HCT116 (cell line): Measurements from ENCODE around the gene HOXB9. TPM values are rescaled to one million over a fixed set of nuclear protein-coding genes. Genes with fewer than 3 reads are reported as not detected.

Experiments used
- ATAC-seq: fragments of 200-7000 bp; cut with Tn5 transposase; 2 replicates; pipeline ENCODE4 v1.9.1; 2020; ENCODE audit warnings: mild to moderate bottlenecking, moderate library complexity
- BruUV-seq: library from RNA; stranded (reverse); fragments of 400-500 nt; replicated peaks from 2 replicates; lab custom pipeline; 2021; lab: Mats Ljungman, UMichigan
- CTCF ChIA-PET: fragments of 300-600 bp; sonication (Branson Sonifier 250); formaldehyde crosslinking; loops from one replicate; lab custom pipeline; 2021; ENCODE audit warnings: antibody characterized with exemption; lab: Charles Lee
- POLR2A ChIA-PET: fragments of 300-600, 350-600 bp; sonication (Branson Sonifier 250); formaldehyde crosslinking; loops from one replicate; lab custom pipeline; 2021; ENCODE audit warnings: antibody characterized with exemption; lab: Charles Lee
- RAD21 ChIA-PET, 2 experiments: fragments of 300-600 bp; sonication (Branson Sonifier 250); formaldehyde crosslinking; loops; one replicate each; lab custom pipeline; 2023; ENCODE audit warnings: low total read pairs in 2 of 2; ENCODE audit not compliant: uncharacterized antibody in 2 of 2, unreplicated experiment in 2 of 2, low non-redundant PET in 1 of 2; lab: Charles Lee
- DNase-seq: peaks from one replicate; pipeline ENCODE4 v3.0.0-alpha.2; 2010; ENCODE audit warnings: low read depth, low spot score
- H2AFZ ChIP-seq: fragments of 200-600 bp; shearing (Covaris generic), sonication (generic); 2 replicates; pipeline ENCODE4 v1.6.1; 2017; ENCODE audit warnings: low read depth, mixed run types, mixed read lengths, antibody characterized with exemption, low read length; ENCODE audit not compliant: poor library complexity, severe bottlenecking
- H3K27ac ChIP-seq: 2 replicates; pipeline ENCODE4 v1.5.1; 2012; ENCODE audit warnings: low read depth, low read length
- H3K27me3 ChIP-seq: fragments of 200-600 bp; sonication (generic); 2 replicates; pipeline ENCODE4 v1.6.1; 2016; ENCODE audit warnings: mixed run types, low read length, mixed read lengths; ENCODE audit not compliant: insufficient read depth
- H3K36me3 ChIP-seq, 2 experiments: fragments of 200-500 bp in 1 of 2; fragments of 200-600 bp in 1 of 2; sonication (Bioruptor generic) in 1 of 2; sonication (generic) in 1 of 2; 2 replicates each; pipeline versions ENCODE4 v1.5.1 to v1.6.1; 2014 to 2016; ENCODE audit warnings: low read length in 2 of 2, inconsistent platforms in 1 of 2, mixed read lengths in 1 of 2, mixed run types in 1 of 2; ENCODE audit not compliant: insufficient read depth in 2 of 2, control insufficient read depth in 1 of 2
- H3K4me1 ChIP-seq, 2 experiments: fragments of 200-600 bp in 1 of 2; sonication (generic) in 1 of 2; 2 replicates each; pipeline versions ENCODE4 v1.5.1 to v1.6.1; 2012 to 2017; ENCODE audit warnings: low read length in 2 of 2, inconsistent platforms in 1 of 2, mild to moderate bottlenecking in 1 of 2, mixed read lengths in 1 of 2, mixed run types in 1 of 2, moderate library complexity in 1 of 2; ENCODE audit not compliant: insufficient read depth in 2 of 2, control insufficient read depth in 1 of 2
- H3K4me2 ChIP-seq: fragments of 200-600 bp; sonication (generic); 2 replicates; pipeline ENCODE4 v1.6.1; 2017; ENCODE audit warnings: mixed run types, low read length, mixed read lengths
- H3K4me3 ChIP-seq, 2 experiments: fragments of 200-600 bp in 1 of 2; sonication (generic) in 1 of 2; replicated peaks in 1 of 2; 2 replicates each; pipeline ENCODE4 v1.5.1; 2011 to 2016; ENCODE audit warnings: low read length in 2 of 2, control low read depth in 1 of 2, low read depth in 1 of 2, mild to moderate bottlenecking in 1 of 2, mixed read lengths in 1 of 2, mixed run types in 1 of 2
- H3K79me2 ChIP-seq: fragments of 200-600 bp; sonication (generic); 2 replicates; pipeline ENCODE4 v1.6.1; 2017; ENCODE audit warnings: mild to moderate bottlenecking, mixed run types, low read length, moderate library complexity, mixed read lengths; ENCODE audit not compliant: insufficient read depth
- H3K9ac ChIP-seq: fragments of 200-600 bp; sonication (generic); 2 replicates; pipeline ENCODE4 v1.6.1; 2016; ENCODE audit warnings: low read length, mixed read lengths
- H3K9me2 ChIP-seq: fragments of 200-600 bp; sonication (generic), shearing (Covaris generic); 2 replicates; pipeline ENCODE4 v1.6.1; 2017; ENCODE audit warnings: mixed run types, mild to moderate bottlenecking, moderate library complexity; ENCODE audit not compliant: insufficient read depth
- H3K9me3 ChIP-seq, 2 experiments: fragments of 200-500 bp in 1 of 2; fragments of 200-600 bp in 1 of 2; sonication (Bioruptor generic) in 1 of 2; sonication (generic) in 1 of 2; 2 replicates each; pipeline ENCODE4 v1.6.1; 2014 to 2017; ENCODE audit warnings: low read length in 2 of 2, mixed read lengths in 2 of 2, inconsistent platforms in 1 of 2, low read depth in 1 of 2, mild to moderate bottlenecking in 1 of 2, mixed run types in 1 of 2, moderate library complexity in 1 of 2; ENCODE audit not compliant: control insufficient read depth in 1 of 2, insufficient read depth in 1 of 2
- H4K20me1 ChIP-seq: fragments of 200-600 bp; sonication (generic), shearing (Covaris generic); 2 replicates; pipeline ENCODE4 v1.6.1; 2017; ENCODE audit warnings: mixed run types, mild to moderate bottlenecking, moderate library complexity; ENCODE audit not compliant: insufficient read depth
- CBX3 ChIP-seq: IDR thresholded peaks from 2 replicates; pipeline ENCODE4 v1.6.1; 2012; ENCODE audit warnings: low read depth
- ELF1 ChIP-seq: IDR thresholded peaks from 2 replicates; pipeline ENCODE4 v1.6.1; 2012; ENCODE audit warnings: low read depth, borderline replicate concordance
- FOSL1 ChIP-seq: IDR thresholded peaks from 2 replicates; pipeline ENCODE4 v1.6.1; 2012; ENCODE audit warnings: low read depth
- RAD21 ChIP-seq: IDR thresholded peaks from 2 replicates; pipeline ENCODE4 v1.6.1; 2012; ENCODE audit warnings: low read depth, mild to moderate bottlenecking
- TCF7L2 ChIP-seq: IDR thresholded peaks from 2 replicates; pipeline ENCODE4 v1.7.0; 2011; ENCODE audit warnings: borderline replicate concordance, inconsistent platforms; ENCODE audit not compliant: insufficient read depth, insufficient read length; ENCODE audit errors: extremely low read depth
- YY1 ChIP-seq: IDR thresholded peaks from 2 replicates; pipeline ENCODE4 v1.6.1; 2011; ENCODE audit warnings: low read length, low read depth, moderate library complexity, mild to moderate bottlenecking; ENCODE audit not compliant: insufficient replicate concordance; ENCODE audit errors: extremely low read depth
- ZBTB33 ChIP-seq: IDR thresholded peaks from 2 replicates; pipeline ENCODE4 v1.6.1; 2011; ENCODE audit warnings: mild to moderate bottlenecking, low read length, moderate library complexity; ENCODE audit not compliant: insufficient replicate concordance; ENCODE audit errors: extremely low read depth
- intact Hi-C: fragments of 100-400 bp; cut with micrococcal nuclease; formaldehyde crosslinking; loops from 2 replicates; pipeline ENCODE4 v1.10.0; 2022
- total RNA-seq: library from RNA; stranded (reverse); gene quantifications from one replicate; pipeline ENCODE4 v1.2.1, GENCODE V29; 2021; ENCODE audit not compliant: unreplicated experiment
- TF ChIP-seq, protein P1 (sequence below): IDR thresholded peaks from 2 replicates; pipeline ENCODE4 v1.6.1; 2012
- TF ChIP-seq, protein P2 (sequence below): IDR thresholded peaks from 2 replicates; pipeline ENCODE4 v1.6.1; 2012; ENCODE audit warnings: low read depth

HOXB9 gene
- total RNA-seq, 1 experiment from 2014 or later = 40.1 TPM

DNA sequence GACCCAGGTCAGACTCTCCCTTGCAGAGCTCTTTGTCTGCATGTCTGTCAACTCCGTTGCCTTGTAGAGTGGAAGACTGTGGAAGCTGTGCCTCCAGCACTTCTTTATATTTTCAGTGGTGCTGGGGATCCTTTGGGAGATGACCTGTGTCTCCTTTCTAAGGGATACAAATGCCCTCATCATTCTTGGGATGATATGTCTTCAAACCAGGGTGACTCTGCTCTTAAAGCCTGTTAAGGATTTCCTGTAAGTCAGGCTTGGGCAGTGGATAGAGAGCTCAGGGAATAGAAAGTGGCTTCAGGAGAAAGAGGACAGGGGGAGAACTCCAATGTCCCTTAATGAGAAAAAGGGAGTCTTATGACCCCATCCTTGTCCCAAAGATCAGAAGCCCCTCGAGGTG, 37.6 kb downstream of the HOXB9 start:
- Histone ChIP-seq H3K27me3 (no peaks in the 10 kb centered on the region), H3K4me3 (no peak overlapping the region), H2AFZ (no peak overlapping the region), H3K27ac (peak overlapping the region; percentile 91), H4K20me1 (no peaks in the 10 kb centered on the region), H3K9me2 (no peaks in the 10 kb centered on the region), H3K79me2 (peaks cover 56% of the 10 kb centered on the region), H3K36me3 (peaks cover 0 to 4% of the 10 kb centered on the region in 2 experiments; a peak in 2 of 4 replicates), H3K9ac (no peak overlapping the region), H3K9me3 (no peaks in the 10 kb centered on the region), H3K4me2 (no peak overlapping the region), H3K4me1 (peaks cover 18 to 59% of the 10 kb centered on the region in 2 experiments)
- intact Hi-C loops = no loop called here
- TF ChIP-seq, protein P1, sequence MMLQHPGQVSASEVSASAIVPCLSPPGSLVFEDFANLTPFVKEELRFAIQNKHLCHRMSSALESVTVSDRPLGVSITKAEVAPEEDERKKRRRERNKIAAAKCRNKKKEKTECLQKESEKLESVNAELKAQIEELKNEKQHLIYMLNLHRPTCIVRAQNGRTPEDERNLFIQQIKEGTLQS = no peak
- TF ChIP-seq FOSL1 (no peak), ELF1 (no peak), TCF7L2 (no peak), ZBTB33 (no peak), CBX3 (no peak), YY1 (no peak), RAD21 (no peak)
- TF ChIP-seq, protein P2, sequence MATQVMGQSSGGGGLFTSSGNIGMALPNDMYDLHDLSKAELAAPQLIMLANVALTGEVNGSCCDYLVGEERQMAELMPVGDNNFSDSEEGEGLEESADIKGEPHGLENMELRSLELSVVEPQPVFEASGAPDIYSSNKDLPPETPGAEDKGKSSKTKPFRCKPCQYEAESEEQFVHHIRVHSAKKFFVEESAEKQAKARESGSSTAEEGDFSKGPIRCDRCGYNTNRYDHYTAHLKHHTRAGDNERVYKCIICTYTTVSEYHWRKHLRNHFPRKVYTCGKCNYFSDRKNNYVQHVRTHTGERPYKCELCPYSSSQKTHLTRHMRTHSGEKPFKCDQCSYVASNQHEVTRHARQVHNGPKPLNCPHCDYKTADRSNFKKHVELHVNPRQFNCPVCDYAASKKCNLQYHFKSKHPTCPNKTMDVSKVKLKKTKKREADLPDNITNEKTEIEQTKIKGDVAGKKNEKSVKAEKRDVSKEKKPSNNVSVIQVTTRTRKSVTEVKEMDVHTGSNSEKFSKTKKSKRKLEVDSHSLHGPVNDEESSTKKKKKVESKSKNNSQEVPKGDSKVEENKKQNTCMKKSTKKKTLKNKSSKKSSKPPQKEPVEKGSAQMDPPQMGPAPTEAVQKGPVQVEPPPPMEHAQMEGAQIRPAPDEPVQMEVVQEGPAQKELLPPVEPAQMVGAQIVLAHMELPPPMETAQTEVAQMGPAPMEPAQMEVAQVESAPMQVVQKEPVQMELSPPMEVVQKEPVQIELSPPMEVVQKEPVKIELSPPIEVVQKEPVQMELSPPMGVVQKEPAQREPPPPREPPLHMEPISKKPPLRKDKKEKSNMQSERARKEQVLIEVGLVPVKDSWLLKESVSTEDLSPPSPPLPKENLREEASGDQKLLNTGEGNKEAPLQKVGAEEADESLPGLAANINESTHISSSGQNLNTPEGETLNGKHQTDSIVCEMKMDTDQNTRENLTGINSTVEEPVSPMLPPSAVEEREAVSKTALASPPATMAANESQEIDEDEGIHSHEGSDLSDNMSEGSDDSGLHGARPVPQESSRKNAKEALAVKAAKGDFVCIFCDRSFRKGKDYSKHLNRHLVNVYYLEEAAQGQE = no peak
- RAD21 ChIA-PET = interaction anchor here in 1 of 2 experiments (1.0 kb wide), 1 partner anchor 253 kb away, joined by 3 read pairs; no protein-coding TSS in a partner anchor
- no peak for ATAC-seq
- DNase-seq = no peak
- POLR2A ChIA-PET = interaction anchor here (1.2 kb wide), 1 partner anchor 647 kb away, joined by 3 read pairs; the partner anchor contains the start of gene PNPO
- CTCF ChIA-PET = interaction anchor here (1.1 to 2.0 kb wide), 9 partner anchors 24 to 562 kb away, joined by 3 to 9 read pairs (median 4); partner anchors contain the start of gene HOXB8
- no TSS peak for BruUV-seq
